ENCODE results near the gene LONRF2.

- TF ChIP-seq CTCF (conservative IDR thresholded peaks at IDR 0.05 in 1 of 2, IDR thresholded peaks at IDR 0.05 in 1 of 2; ENCODE audit: low read depth in 1 of 2, low read length in 2 of 2), result no peak
- no peak for TF ChIP-seq EZH2 (IDR thresholded peaks at IDR 0.05; ENCODE audit: low read length, missing control alignments)
Measured at GRCh38 chr2:100234141-100234540, 88.2 kb downstream of the LONRF2 start.

Data from fibroblast of lung (primary cell).